ENCODE data around the gene B9D1.

Gene B9D1

DNA sequence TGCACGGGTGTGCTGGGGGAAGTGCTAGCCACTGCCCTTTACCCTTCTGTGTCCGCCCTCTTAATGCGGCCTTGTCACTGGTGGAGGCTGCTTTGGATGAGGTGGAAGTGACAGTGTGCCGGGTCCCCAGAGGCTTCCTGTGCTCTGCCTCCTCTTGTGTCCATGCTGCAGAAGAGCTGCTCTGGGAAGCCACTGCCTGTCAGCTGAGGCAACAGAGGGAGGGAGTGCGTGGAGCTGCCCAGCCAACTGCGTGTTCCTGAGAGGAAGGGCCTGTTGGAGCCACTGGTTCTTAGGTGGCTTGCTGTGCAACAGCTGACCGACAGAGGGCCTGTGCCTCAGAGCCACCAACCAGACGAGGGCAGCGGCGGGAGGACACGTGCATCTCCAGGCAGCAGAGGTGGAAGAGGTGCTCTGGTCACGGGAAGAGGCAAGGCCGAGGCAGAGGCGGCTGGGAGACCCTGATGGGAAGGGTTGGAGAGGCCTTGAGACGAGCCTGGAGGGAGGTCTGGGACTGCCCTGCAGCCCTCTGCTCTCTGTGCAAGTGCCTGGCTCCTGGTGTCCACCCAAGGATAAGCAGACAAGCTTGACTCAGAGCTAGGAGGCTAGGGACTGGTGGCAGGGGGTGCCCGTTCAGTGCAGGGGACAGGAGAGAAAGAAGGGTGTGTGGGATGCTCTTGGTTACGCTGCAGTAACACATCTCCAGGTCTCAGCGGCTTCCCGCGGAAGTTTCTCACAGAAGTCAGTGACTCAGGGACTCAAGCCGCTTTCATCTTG, 25.4 kb downstream of the B9D1 start:
- no peak for DNase-seq

DNA sequence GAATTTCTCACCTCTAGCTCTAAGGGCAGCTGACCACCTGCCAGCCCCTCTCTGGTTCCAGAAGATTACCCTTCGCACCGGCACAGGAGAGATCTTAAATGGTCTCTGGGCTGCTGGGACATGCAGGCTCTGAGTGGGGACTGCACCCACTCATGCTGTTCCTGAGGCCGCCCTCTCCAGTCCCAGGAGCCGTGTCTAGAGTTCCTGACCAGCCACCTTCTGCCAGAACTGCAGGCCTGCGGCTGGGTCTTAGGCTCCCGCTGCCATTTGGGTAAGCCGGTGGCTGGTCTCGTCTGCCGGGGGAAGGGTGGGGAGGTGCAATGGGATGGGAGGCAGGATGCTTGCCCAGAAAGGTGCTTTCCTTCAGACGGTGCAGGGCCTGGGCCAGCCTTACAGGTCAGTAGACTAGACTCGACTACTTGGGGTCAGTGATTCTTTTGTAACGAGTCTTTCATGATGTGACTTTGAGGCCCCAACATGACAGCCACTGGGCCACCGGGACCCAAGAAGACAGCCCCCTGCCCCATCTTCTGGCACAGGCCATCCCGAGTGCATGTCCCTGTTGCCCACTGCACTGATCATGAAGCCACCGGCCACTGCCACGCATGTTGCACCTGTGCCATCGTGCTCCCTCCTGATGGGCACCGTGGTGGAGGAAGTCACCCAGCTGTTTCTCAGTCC, 26.4 kb downstream of the B9D1 start:
- DNase-seq = no peak

DNA sequence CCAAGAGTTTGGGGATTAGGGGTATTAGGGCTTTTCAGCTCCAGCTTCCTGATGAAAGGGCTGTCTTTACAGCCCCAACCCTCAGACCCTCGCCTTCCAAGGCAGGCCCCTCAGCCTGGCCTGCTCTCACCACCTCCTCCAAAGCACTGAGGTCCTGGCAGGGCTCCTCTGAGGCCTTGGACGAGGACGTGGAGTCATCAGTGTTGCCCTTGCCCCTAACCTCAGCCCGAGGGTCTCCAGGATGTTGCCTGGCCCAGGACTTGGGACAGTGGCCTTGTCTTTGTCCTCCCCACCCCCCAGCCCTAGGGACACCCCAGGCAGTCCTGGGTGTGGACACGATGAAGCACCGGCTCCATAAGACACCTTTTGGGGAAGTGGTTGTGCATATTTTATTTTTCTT, 28.2 kb downstream of the B9D1 start:
- DNase-seq = no peak

DNA sequence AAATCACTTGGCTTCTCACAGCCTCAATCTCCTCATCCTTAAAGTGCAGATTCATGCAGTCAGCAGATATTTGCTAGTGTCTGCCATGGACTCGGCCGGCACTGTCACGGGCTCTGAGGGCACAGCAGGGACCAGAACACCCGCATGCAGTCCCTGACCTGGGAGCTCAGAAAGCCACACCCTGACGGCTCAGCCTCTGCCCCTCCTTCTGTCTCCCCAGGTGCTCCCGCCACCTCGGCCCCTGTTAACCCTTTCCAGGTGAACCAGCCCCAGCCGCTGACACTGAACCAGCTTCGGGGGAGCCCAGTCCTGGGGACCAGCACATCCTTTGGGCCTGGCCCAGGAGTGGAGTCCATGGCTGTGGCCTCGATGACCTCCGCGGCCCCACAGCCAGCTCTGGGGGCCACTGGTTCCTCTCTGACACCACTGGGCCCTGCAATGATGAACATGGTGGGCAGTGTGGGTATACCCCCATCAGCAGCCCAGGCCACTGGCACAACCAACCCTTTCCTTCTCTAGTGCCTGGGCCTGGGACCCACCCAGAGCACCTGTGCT, 28.7 kb downstream of the B9D1 start:
- no peak for DNase-seq

DNA sequence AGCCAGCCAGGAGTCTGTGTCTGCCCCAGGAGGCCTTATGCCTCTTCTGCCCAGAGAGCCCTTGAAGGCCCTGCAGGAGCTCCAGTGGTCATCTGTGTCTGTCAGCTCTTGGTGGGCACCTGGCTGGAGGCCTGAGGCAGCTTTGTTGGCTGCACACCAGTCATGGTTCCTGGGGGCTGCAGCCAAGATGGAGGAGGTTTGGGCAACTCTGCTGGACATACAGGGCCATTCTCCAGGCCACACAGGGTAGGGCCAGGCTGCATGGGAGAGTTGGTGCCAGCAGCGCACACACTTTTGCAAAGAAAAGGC, 29.4 kb downstream of the B9D1 start:
- DNase-seq = no peak

DNA sequence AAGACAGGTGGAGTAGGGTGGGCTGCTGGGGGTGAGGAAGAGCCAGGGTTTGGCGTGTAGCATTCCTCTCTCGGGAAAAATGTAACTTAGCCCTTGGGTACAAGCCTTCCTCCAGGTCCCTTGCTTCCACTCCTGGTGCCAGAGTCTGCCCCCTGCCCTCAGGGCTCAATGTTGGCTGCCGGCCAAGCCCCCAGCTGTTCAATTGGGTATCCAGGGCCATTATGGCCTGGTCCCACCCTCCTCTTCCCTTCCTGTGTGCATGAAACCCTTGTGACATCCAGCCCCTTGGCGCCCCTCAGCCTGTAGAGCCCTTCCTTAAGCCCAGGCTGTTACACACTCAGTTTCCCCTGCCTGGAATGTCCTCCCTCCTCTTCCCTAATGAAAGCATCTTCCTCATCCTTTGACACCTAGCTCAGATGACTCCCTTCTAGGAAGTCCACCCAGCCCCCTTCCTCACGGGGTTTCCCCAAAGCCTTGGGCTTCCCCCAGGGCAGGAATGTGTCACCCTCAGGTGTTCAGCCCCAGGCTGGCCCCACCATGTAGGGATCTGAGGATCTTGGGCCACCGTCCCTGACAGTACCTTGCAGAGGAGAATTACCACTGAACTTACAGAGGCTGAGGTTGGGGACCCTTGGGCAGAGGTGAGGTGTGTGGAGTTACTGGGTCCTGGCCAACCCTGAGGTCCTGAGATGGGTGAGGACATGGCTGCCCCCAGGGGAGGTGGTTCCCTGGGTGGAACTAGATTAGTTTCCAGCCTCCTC, 30.0 kb downstream of the B9D1 start:
- no peak for DNase-seq

DNA sequence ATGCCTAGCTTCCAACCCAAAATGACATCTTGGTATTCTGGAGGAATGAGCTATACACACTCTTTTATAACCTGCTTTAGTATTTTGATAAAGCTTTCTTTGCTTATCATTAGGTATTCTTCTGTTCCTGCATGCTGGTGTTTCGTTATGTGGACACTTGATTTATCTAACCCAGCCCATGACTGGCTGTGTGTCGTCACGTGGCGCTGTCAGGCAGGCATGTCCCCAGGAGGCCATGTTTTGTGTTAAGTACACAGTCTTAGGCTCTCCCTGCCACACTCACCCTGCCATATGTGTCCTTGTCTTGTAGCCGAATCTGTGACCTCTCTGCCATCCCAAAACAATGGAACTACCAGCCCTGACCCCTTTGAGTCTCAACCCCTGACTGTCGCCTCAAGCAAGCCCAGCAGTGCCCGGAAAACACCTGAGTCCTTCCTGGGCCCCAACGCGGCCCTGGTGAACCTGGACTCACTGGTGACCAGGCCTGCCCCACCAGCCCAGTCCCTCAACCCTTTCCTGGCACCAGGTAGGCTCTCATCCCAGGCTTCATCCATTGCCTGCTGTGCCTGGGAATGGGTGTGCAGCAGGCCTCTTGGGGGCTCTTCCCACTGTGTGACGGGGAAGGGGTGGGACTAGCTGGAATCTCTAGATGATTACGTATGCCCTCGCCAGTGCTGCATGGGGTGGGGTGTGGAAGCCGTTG, 30.8 kb downstream of the B9D1 start:
- no peak for DNase-seq

DNA sequence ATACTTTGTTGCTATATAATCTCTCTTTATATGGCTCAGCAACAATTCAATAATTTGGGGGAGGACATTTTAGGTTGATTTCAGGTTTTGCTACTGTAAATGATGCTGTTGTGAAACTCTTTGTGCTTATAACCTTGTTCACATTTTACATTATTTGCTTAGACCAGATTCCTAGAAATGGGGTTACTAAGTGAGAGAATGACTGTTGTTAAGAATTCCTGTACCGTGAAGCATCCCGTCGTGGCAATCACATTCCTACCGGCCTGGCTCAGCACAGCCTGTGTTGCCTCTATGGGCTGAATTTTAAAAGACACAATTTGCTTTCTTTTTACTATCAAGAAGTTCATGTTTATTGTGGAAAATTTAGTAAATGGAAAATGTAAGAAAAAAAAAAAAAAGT, 31.4 kb downstream of the B9D1 start:
- no peak for DNase-seq

DNA sequence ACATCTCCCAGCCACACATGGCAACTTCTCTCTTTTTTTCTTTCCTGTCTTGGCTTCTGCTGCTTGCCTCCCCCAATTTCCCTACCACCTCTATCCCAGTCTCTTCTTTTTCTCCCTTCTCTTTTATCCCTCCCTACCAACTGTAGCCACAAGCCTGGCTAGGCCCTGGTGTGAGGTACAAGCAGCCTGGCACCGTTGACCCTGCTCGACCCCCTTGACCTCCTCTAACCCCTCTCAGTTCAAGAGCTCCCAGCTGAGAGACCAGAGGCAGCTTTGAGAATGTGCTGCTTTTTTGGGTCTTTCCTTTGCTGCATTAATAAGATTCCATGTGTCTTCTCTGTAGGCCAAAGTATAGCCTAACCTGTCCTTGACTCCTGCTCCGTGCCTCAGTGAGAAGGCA, 32.3 kb downstream of the B9D1 start:
- no peak for DNase-seq

DNA sequence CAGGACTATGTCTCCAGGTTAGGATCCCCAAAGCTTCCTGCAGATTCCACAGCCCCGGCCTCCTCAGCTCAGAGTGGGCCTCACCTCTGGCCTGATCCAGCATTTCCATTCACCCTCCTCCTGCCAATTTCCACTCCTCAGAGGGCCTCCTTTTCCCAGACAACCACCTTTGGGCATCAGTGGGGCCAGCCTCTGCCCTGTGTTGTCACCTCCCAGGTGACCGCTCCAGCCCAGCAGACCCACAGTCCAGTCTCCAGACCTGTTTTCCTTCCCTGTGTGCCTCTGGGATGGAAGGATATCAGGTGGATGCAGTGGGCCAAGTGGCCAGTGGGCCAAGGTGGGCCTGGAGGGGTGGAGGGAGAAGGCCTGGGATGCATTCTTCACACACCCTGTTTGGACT, 32.7 kb downstream of the B9D1 start:
- no peak for DNase-seq

DNA sequence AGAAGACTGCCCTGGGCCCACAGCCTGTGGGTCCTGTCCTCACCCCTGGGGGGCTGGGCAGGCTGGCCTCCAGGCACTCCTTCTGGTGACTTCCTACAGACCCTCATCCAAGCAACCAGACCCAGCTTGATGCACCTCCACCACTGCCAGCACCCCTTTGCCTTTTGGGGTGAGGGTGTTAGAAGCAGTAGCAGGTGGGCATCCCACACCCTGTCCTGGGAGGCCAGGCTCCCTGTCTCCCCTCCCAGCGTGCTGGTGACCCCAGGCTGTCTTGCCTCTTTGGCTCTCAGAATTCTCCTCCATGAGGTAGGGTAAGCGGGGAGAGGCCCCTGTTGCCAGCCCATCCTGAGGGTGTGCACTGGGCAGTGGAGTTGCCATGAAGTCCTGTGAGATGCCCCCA, 33.4 kb downstream of the B9D1 start:
- DNase-seq = no peak

DNA sequence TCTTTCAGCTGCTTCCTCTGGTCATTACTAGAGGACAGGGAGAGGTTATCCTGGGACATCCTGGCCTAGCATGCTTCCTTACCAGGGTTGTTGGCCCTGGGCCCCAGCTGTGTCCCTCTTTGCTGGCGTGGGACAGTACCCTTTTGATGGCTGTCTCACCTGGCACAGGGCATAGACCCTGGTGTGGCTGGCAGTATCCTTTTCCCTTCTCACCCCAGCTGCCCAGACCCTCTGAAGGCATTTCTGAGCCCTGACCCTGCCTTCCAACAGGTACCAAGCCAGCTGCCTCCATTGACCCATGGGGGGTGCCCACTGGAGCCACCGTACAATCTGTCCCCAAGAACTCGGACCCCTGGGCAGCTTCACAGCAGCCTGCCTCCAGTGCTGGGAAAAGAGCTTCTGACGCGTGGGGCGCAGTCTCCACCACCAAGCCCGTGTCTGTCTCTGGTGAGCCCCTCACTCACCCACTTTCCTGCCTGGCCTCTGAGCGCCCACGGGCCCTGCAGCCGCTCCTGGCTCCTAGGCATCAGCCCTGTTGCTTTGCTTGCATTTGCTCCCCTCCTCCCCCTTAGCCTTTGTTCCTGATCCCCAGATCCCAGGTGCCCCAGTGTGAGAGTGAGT, 34.0 kb downstream of the B9D1 start:
- no peak for DNase-seq

DNA sequence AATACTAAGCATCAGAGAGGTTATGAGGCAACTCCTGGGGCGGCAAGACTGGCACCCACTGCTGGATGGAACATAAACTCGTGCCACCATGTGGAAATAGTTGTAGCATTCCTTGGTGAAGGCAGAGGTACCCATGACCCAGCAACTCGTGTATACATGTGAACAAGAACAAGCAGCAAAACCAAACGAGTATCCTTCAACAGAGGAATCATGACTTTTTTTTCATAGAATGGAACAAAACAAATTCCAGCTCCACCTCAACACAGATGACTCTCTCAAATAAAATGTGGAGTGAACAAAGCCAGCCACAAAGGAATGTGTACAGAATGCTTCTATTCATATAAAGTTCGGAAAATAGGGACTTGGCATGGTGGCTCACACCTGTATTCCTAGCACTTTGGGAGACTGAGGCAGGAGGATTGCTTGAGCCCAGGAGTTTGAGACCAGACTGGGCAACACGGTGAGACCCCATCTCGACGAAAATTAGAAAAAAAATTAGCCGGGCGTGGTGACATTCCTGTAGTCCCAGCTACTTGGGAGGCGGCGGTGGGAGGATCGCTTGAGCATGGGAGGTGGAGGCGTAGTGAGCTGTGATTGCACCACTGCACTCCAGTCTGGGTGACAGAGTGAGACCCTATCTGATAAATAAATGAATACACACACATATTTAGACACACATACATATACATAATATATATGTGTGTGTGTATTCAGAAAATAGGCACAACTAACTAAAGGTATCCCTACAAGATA, 35.3 kb downstream of the B9D1 start:
- no peak for DNase-seq

DNA sequence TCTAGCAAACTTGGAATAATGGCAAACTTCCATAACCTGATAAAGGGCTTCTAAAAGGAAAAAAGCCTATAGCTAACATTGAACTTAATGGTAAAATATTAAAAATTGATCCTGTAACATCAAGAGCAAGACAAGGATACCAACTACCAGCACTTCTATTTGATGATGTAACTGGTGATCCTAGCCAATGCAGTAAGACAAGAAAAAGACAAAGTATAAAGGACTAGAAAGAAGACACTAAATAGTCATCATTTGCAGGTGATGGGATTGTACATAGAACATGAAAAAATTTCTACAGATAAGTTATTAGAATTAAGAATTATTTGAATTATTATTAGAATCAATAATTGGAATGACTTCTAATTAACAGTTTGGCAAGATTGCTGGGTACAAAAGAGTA, 37.0 kb downstream of the B9D1 start:
- DNase-seq = no peak

DNA sequence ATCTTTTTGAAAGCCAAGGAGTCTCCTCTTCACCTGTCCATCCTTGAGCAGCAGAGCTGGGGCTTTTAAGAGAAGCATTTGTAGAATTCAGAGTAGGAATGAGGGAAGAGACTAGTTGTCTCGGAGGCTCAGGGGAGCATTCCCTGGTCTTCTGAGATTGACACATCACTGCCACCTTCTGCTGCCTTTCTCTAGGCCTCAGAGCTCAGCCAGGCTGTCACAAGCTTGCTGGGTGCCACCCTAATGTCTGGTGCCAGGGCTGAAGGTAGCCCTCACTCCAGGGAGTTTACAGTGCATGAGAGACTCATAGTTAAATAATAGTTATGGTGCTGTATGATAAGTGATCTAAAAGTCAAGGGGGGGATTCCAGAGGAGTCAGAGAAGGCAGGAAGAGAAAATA, 39.7 kb downstream of the B9D1 start:
- DNase-seq = no peak

DNA sequence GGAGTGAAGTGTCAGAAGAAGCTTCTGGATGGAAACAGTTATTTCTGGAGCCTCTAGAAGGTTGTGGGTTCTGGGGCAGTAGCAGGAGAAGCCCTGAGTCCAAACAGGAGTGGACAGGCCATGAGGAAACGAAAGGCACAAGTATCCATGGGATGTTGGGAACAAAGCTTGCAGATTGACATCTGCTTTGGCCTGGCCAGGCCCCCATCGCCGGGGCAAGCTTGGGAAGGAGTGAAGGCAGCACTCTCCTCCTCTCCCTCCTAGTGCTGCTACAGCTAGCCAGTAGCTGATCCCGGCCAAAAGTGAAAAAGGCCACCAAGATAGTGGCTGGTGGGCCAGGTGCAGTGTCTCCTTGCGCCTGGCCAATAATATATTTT, 40.4 kb downstream of the B9D1 start:
- DNase-seq = no peak

DNA sequence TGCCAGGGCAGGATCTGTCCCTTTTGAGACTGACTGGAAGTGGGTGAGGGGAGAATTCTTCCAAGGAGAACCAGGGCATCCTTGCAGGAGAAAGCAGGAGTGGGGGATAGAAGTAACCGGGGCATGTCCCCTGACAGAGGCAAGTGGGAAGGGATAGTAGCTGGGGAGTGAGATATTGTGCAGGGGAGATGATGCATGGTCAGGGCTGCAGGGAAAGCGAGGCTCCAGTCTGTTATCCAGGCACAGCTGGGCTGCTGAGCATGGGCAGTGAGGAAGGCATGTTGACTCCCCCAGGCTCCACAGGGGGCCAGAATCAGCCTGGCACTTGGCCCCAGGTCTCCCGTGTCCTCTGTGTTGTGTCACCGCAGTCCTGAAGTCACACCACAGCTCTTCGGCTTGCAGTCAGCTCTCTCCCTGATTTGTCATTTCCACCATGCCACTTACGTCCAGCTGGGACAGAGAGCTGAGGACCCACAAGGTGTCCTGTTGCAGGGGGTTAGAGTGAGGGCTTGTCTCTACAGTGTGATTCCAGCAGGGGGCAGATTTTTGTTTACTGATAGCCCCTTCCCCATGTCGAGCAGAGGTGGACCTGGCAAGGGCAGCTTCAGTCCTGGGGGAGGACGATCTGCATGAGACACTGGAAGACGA, 40.9 kb downstream of the B9D1 start:
- DNase-seq = no peak

DNA sequence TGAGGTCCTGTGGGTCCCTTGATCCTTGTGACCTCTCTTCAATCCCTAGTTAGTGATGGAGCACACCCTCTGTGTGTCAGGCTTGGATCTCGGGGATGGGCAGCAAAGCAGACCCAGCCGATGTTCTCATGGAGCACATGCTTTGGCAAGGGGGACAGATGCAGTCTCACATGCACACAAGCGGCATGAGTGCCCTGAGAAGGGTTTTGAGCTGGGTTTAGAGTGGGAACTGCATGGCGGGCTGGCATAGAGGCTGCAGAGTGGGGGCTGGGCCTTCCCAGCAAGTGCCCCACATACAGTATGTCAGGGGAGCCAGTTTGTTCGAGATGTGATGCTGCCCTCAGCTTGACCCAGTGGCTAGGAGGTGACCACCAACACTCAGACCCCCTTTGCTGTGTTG, 41.6 kb downstream of the B9D1 start:
- DNase-seq = no peak

DNA sequence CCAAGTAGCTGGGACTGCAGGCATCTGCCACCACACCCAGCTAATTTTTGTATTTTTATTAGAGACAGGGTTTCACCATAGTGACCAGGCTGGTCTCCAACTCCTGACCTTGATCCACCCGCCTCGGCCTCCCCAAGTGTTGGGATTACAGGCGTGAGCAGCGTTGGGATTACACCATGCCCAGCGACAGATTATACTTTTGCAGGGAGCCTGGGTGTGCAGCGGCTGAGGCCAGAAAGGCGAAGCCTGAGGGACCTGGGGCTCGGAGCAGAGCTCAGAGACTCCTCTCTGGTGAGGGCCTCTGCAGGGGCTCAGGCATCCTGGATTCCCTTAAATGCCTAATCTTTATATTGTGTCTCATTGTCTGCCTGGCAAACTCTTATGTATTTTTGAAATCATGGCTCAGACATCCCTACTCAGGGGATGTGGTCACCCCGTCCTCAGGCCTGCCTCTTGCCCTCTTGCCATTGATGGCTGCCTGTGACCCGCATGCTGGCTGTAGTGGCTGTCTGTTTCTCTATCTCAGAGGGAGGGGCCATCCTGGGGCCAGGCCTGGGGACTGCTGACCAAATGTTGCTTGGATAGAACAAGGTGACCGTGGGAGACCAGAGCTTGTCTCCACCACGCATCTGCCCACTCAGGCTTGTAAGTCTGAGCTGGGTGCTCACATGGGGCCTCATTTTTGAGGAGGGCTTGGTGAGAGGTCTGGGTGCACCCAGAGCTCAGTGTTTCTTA, 42.6 kb downstream of the B9D1 start:
- no peak for DNase-seq

DNA sequence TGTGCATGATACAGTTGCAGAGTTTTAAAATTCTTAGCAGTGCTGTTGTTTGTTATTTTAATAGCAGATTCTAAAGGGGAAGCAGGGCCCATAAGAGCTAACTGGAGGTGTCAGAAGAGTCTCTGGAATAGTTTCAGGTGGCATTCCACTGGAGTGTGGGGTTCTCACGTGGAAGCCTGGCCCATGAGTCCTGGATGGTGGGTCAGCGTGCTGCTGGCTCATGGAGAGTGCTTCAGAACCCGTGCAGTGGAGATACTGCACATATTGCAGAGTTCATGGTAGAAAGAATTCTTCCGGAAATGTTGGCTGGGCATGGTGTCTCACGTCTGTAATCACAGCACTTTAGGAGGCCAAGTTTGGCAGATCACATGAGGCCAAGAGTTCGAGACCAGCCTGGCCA, 43.9 kb downstream of the B9D1 start:
- no peak for DNase-seq
